Gastroesophageal sphincter (tissue), 4 donors: ENCODE data around the gene LSS. TPM values are rescaled to one million over a fixed set of nuclear protein-coding genes. Genes with fewer than 3 reads are reported as not detected.

Experiments
- ATAC-seq: fragments of 150-250 bp; one replicate; pipeline ENCODE4 v1.9.1; 2016; ENCODE audit warnings: mild to moderate bottlenecking, moderate library complexity
- H3K27ac ChIP-seq, 4 donors: fragments of 200-600 bp; sonication (generic) in 3 of 4; 1 replicate in 3 of 4; 2 replicates in 1 of 4; pipeline ENCODE4 v1.5.1; 2016 to 2019
- H3K27me3 ChIP-seq: fragments of 200-600 bp; sonication (generic); one replicate; pipeline ENCODE4 v1.5.1; 2019
- H3K36me3 ChIP-seq, 2 donors: fragments of 200-600 bp; sonication (generic); one replicate each; pipeline ENCODE4 v1.5.1; 2019; ENCODE audit warnings: control low read depth in 1 of 2
- H3K4me1 ChIP-seq, 3 donors: fragments of 200-600 bp; sonication (generic); 1 replicate in 2 of 3; 2 replicates in 1 of 3; pipeline ENCODE4 v1.5.1; 2016 to 2019; ENCODE audit warnings: control low read depth in 2 of 3
- H3K4me3 ChIP-seq, 2 donors: fragments of 200-600 bp; sonication (generic); one replicate each; pipeline ENCODE4 v1.5.1; 2019; ENCODE audit warnings: mild to moderate bottlenecking in 1 of 2, moderate library complexity in 1 of 2
- H3K9me3 ChIP-seq, 3 donors: fragments of 200-600 bp; sonication (generic); one replicate each; pipeline ENCODE4 v1.5.1; 2017 to 2019; ENCODE audit warnings: control low read depth in 2 of 3
- EP300 ChIP-seq: sonication (generic); formaldehyde crosslinking; IDR thresholded peaks from one replicate; pipeline ENCODE4 v1.6.1; 2017; ENCODE audit warnings: antibody characterized with exemption, mild to moderate bottlenecking
- POLR2A ChIP-seq, 2 donors: fragments of 450-650 bp; IDR thresholded peaks; one replicate each; pipeline ENCODE4 v1.6.1; 2017; ENCODE audit warnings: antibody characterized with exemption in 2 of 2, mild to moderate bottlenecking in 2 of 2, moderate library complexity in 1 of 2
- POLR2AphosphoS5 ChIP-seq: sonication (generic); formaldehyde crosslinking; IDR thresholded peaks from one replicate; pipeline ENCODE4 v1.6.1; 2017; ENCODE audit warnings: antibody characterized with exemption
- WGBS, 2 donors: methylation state at CpG; one replicate each; pipeline ENCODE4 v1.1.5; 2018; ENCODE audit warnings: low coverage in 1 of 2; 5-methylcytosine and 5-hydroxymethylcytosine counted together
- total RNA-seq, 4 donors: library from RNA; depleted of rRNA; stranded (reverse); fragments of >200 nt; gene quantifications; one replicate each; pipeline ENCODE4 v1.1.0, GENCODE V29; 2016
- TF ChIP-seq, protein P1 (sequence below), 4 experiments: fragments of 200-600 bp in 2 of 4; fragments of 450-650 bp in 2 of 4; sonication (generic) in 1 of 4; IDR thresholded peaks; one replicate each; pipeline ENCODE4 v1.5.1; 2017 to 2019; ENCODE audit warnings: antibody characterized with exemption in 4 of 4, mild to moderate bottlenecking in 2 of 4, moderate library complexity in 2 of 4

Gene LSS
- total RNA-seq, 4 donors from 2014 or later: 57.7 to 104 (median 85.7) TPM

DNA sequence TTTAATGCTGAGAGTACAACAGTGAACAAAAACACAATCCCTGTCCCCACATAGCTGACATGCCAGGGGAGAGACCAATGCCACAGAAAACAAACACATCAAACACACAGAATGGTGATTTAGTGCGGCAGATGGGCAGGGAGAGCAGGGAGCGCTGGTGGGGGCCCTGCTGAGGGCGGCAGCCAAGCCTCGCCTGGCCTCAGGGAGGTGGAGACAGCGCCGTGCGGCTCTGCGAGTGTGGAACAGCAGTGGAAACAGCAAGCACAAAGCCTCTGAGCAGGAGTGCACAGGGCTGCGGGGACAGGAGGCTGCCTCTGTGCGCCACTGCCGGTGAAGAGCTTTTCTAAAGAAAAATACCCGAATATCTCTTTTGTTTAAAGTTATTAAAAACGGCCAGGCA is 39.8 kb upstream of the LSS start:
- 85% methylated on average over 4 of the region's 13 CpGs; no CpG with 5 or more reads in 1 of the 2 donors for WGBS, 2 donors
- peaks cover 0 to 100% of the 10 kb centered on the region in 2 donors for H3K36me3 ChIP-seq
- no peaks in the 10 kb centered on the region for H3K27me3 ChIP-seq
- TF ChIP-seq, protein P1, sequence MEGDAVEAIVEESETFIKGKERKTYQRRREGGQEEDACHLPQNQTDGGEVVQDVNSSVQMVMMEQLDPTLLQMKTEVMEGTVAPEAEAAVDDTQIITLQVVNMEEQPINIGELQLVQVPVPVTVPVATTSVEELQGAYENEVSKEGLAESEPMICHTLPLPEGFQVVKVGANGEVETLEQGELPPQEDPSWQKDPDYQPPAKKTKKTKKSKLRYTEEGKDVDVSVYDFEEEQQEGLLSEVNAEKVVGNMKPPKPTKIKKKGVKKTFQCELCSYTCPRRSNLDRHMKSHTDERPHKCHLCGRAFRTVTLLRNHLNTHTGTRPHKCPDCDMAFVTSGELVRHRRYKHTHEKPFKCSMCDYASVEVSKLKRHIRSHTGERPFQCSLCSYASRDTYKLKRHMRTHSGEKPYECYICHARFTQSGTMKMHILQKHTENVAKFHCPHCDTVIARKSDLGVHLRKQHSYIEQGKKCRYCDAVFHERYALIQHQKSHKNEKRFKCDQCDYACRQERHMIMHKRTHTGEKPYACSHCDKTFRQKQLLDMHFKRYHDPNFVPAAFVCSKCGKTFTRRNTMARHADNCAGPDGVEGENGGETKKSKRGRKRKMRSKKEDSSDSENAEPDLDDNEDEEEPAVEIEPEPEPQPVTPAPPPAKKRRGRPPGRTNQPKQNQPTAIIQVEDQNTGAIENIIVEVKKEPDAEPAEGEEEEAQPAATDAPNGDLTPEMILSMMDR (IDR thresholded peaks at IDR 0.05): no peak
- TF ChIP-seq POLR2AphosphoS5 (no peak), POLR2A (IDR thresholded peaks at IDR 0.05) (no peak), EP300 (no peak)
- no peaks in the 10 kb centered on the region for H3K4me1 ChIP-seq
- H3K27ac ChIP-seq: no peak overlapping the region
- H3K9me3 ChIP-seq: no peaks in the 10 kb centered on the region
- ATAC-seq: no peak
- no peak overlapping the region for H3K4me3 ChIP-seq

DNA sequence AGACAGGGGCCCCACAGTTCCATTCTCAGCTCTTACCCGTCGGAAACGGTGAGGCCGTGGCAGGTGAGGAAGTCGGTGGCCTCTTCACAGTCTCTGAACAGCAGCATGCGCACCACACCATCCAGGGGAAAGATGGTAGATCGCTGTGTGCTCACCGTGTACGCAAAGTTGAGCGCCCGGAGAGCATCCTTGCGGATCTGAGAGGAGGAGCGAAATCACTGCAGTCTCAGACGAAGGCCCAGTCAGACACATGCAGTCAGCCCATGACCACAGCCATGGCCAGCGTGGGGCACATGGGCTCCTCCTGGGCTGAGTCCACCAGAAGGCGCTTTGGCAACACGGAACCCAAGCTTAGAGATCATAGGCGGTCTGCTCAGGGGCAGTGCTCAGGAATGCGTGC is 38.4 kb upstream of the LSS start:
- Histone ChIP-seq H3K27me3 (no peaks in the 10 kb centered on the region), H3K4me1 (no peaks in the 10 kb centered on the region), H3K9me3 (no peaks in the 10 kb centered on the region), H3K27ac (no peak overlapping the region), H3K36me3 (peaks cover 0 to 99% of the 10 kb centered on the region in 2 donors), H3K4me3 (no peak overlapping the region)
- TF ChIP-seq EP300: no peak
- TF ChIP-seq, protein P1 (IDR thresholded peaks at IDR 0.05): no peak
- no peak for TF ChIP-seq POLR2AphosphoS5
- no peak for TF ChIP-seq POLR2A (IDR thresholded peaks at IDR 0.05)
- ATAC-seq: no peak
- 77 to 90% methylated on average over 6 to 9 of the region's 19 CpGs for WGBS, 2 donors

DNA sequence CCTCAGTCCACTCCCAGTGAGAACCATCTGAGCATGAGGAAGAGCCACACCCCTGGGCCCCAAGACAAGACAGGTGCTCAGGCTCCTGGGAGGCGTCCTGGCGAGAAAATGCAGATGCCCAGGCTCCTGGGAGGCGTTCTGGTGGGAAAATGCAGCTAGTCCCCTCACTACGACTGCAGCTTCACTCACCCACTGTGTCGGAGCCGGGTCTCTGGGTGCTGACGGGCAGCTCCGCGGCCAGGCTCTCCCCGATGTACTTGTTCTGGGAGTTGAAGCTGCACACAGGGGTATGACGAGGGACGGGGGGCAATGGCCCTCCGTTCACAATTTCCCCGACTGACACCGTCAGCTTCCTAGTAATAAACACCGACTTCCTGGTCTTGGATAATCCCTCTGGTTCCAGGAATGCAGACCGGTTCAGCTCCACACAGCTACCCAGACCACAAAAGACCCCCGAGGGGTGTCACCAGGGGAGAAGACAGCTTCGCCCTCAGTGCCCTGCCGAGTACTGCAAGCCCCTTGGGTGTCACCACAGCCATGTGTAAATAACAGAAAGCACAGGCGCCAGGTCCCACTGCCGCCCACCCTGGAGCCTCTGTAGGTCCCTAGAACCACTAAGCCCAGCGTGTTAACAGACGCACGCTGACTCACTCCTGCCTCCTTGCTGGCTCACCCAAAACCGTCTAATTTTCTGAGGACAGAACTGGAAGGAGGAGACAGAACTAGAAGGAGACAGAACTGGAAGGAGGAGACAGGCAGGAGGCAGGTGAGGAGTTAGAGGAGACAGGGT is 37.4 kb upstream of the LSS start:
- TF ChIP-seq POLR2A (IDR thresholded peaks at IDR 0.05): no peak
- TF ChIP-seq, protein P1 (IDR thresholded peaks at IDR 0.05): no peak
- no peak for TF ChIP-seq EP300
- TF ChIP-seq POLR2AphosphoS5: no peak
- Histone ChIP-seq H3K27ac (no peak overlapping the region), H3K4me1 (no peaks in the 10 kb centered on the region), H3K4me3 (no peak overlapping the region), H3K36me3 (peaks cover 0 to 99% of the 10 kb centered on the region in 2 donors), H3K9me3 (no peaks in the 10 kb centered on the region), H3K27me3 (no peaks in the 10 kb centered on the region)
- 45 to 87% methylated on average over 2 to 3 of the region's 26 CpGs for WGBS, 2 donors
- ATAC-seq: no peak

DNA sequence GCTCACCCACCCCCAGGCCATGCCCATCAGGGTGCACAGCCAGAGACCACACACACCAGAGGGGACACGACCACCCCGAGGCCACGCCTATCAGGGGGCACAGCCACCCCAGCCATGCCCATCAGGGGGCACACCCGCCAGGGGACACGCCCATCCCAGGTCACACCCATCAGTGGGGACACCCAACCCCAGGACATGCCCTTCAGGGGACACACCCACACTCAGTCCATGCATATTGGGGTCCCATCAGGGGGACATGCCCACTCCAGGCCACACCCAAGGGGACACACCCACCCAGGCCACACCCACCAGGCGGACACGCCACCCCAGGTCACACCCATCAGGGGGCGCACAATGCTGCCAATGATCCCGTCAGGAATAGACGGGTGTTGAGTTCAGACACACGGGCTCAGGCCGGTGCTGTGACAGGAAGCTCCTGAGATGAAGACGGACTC is 36.1 kb upstream of the LSS start:
- H3K27ac ChIP-seq: no peak overlapping the region
- no peaks in the 10 kb centered on the region for H3K9me3 ChIP-seq
- H3K27me3 ChIP-seq: no peaks in the 10 kb centered on the region
- peaks cover 0 to 99% of the 10 kb centered on the region in 2 donors for H3K36me3 ChIP-seq
- 88% methylated on average over 3 of the region's 13 CpGs; no CpG with 5 or more reads in 1 of the 2 donors for WGBS, 2 donors
- H3K4me3 ChIP-seq: no peak overlapping the region
- no peak for ATAC-seq
- H3K4me1 ChIP-seq: no peaks in the 10 kb centered on the region
- TF ChIP-seq EP300 (no peak), POLR2A (IDR thresholded peaks at IDR 0.05) (no peak), POLR2AphosphoS5 (no peak)
- TF ChIP-seq, protein P1 (IDR thresholded peaks at IDR 0.05): no peak
